CD1c-positive myeloid dendritic cell (primary cell): ENCODE data around the gene MPZL1.
"Not testable (repeated sequence)": the region's sequence is repeated elsewhere in the genome, so short reads cannot be mapped to it uniquely, and the experiment has no call there.

Source experiments
- DNase-seq: peaks from one replicate; pipeline ENCODE4 v3.0.0-alpha.2; 2016; ENCODE audit errors: extremely low spot score

MPZL1 gene

DNA sequence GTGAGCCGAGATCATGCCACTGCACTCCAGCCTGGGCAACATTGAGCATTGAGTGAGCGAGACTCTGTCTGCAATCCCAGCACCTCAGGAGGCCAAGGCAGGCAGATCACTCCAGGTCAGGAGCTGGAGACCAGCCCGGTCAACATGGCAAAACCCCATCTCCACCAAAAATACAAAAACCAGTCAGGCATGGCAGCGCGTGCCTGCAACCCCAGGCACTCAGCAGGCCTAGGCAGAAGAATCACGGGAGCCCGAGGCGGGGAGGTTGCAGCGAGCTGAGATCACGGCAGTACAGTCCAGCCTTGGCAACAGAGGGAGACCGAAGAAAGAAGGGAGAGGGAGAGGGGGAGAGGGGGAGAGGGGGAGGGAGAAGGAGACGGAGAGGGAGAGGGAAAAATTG is 84.9 kb downstream of the MPZL1 start:
- DNase-seq: not testable (repeated sequence)

DNA sequence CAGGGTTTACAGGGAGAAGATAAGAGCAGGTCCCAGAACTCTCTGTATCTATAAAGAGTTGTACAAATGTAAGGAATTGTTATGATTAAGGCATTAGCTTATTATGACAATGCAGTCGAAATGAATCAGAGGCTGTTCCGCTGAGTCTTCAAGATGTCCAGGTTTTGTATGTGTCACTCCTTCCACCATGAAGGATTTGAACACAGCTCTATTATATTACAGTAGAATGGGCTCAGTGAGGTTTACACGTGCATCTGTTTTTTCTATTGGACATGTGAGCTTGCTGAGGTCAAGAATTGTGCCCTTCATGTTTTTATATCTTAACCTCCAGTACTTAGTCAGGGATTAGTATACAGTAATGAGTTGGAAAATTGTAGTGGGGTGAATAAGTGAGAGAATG is 86.3 kb downstream of the MPZL1 start:
- DNase-seq: no peak

DNA sequence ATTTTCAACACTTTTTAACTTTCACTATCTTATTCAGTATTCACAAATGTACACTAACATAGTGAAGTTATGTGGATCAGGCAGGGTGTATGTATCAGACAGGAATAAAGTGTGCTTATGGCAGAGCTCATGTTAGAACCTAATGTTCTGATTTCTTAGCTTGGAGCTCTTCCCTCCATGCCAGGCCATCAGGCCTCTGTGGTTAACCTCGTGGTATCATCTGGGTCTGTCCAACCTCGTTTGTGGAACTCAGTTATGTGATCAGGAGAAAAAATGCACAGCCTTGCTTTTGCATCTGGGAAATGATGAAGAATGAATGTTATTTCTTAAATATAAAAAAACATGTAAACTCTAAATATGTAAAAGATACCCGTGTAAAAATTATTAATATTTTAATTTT is 86.9 kb downstream of the MPZL1 start:
- DNase-seq: no peak

- no peak for DNase-seq
Measured at GRCh38 chr1:167812972-167813371, 91.2 kb downstream of the MPZL1 start.

- DNase-seq: no peak
Measured at GRCh38 chr1:167815650-167816049, 93.9 kb downstream of the MPZL1 start.

DNA sequence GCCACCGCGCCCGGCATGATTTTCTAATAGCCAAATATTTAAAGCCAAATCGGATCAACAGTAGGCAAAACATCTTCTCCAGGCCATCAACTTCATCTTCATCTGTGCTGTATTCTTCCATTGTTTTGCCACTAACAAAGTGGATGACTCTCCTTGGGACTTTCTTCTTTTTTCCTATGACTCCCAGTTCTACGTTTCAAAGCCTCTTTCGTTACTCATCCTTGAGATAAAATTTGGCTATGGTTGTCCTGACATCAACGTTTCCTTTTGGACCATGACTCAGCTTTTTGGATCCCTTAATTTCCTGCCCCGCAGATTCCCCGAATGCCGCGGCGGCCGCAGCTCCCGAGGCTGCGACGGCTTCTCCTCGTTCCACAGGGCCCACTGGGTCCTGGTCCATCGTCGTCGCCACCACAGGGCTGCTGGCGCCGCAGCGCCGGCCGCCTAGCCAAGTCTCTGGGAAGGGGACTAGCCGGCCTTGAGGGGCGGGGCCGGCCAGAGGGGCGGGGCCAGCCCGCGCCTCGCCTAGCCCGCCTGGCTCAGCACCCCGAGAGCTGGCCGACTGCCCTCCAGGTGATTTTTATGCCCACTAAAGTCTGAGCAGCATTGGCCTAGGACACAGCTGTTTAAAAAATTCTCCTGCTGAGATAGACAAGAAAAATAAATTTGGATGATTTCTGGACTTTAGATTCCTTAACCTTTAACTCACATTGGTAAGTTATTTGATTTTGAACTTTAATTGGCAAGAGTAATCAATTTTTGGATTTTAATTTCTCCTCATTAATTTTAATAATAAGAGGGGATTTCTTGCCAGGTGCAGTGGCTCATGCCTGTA is 98.3 kb downstream of the MPZL1 start:
- DNase-seq: peak; percentile 26

GRCh38 chr1:167820684-167821355 is 99.0 kb downstream of the MPZL1 start:
- DNase-seq: no peak

- DNase-seq: no peak
Measured at GRCh38 chr1:167821356-167821685, 99.5 kb downstream of the MPZL1 start.

DNA sequence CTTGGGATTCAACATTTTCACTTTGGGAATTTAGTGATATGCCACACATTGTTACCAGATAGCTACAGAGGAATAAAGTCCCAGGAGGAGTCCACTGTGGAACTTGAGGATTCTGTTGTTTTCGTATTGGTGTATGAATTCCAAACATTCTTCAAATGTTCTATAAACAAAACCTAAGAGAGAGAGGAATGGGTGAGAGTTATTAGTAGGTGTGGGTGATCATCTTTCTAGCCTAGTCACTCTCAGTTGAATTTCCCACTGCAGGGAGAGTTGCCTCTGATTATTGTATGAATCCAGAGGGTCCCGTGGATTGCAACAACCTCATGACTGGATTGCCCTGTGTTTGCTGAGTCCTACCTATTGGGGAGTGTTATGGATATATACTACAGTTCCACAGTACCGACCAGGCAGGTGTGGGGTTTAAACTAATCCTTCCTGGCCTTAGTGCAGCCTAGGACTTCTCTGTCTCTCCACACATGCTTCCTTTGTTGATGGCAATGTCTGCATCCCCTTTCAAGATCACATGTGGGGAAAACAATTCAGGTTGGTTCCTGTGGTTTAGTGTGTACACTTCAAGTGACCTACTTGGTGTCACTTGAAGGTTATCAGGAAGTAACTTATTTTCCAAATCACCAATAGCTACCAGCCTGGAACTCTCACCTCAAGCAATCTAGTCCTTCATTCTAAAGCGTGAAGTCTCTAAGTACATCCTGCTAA is 100.3 kb downstream of the MPZL1 start:
- no peak for DNase-seq

- DNase-seq: no peak
Measured at GRCh38 chr1:167824163-167824794, 102.5 kb downstream of the MPZL1 start.

DNA sequence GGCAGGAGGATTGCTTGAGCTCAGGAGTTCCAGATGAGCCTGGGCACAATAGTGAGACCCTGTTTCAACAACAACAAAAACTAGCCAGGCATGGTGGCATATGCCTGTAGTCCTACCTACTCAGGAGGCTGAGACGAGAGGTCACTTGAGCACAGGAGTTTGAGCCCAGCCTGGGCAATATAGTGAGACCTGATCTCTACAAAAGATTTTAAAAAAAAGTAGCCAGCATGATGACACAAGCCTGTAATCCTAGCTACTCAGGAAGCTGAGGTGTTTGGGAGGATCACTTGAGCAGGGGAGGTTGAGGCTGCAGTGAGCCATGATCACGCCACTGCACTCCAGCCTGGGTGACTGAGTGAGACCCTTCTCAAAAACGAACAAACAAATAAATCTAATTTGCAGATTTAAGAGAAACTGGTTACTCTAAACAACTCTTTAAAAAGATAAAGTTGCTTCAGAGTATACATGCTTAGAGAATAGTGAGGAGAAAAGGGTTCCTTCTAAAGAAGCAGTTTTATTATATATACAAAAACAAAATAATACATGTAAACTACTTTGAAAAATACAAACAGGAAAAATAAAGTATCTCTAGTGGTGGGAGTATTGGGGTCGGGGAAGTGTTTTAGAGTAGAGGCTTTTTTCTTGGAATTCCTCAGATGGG is 103.8 kb downstream of the MPZL1 start:
- DNase-seq: no peak

- DNase-seq: no peak
Measured at GRCh38 chr1:167826127-167826526, 104.3 kb downstream of the MPZL1 start.

DNA sequence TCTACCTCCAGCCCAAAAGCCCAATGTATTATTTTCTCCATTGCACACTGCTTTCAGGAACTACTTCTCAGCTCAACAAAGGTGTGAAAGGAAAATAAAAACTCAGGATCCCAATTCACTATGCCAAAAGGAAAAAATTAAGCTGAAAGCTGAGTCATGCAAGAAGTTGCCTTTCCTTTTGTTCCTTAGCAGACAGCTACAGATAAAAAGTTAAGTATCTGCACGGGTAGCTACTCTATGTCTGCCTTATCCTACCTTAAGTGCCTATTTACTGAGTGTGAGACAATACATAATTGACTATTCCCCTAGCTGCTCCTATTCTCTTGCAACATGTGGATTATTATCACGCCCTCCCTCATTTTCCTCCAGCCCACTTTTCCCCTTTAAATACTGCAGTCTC is 108.1 kb downstream of the MPZL1 start:
- DNase-seq: no peak

DNA sequence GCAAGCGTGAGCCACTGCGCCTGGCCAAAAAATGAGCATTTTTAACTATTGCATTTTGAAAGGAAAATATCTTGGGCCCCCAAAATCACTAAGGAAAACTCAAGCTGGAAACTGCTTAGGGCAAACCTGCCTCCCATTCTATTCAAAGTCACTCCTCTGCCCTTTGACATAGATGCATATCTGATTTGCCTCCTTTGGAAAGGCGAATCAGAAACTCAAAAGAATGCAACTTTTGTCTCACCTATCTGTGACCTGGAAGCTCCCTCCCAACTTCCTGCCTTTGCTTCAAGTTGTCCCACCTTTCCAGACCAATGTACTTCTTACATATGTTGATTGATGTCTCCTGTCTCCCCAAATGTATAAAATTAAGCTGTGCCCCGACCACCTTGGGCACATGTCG is 108.9 kb downstream of the MPZL1 start:
- not testable (repeated sequence) for DNase-seq

GRCh38 chr1:167832693-167833092 is 110.9 kb downstream of the MPZL1 start:
- DNase-seq: no peak

- no peak for DNase-seq
Measured at GRCh38 chr1:167833904-167834303, 112.1 kb downstream of the MPZL1 start.

GRCh38 chr1:167836197-167836596 is 114.4 kb downstream of the MPZL1 start:
- DNase-seq: no peak

GRCh38 chr1:167837326-167837725 is 115.5 kb downstream of the MPZL1 start:
- no peak for DNase-seq

GRCh38 chr1:167839009-167839408 is 117.2 kb downstream of the MPZL1 start:
- no peak for DNase-seq
